ENCODE results near the gene ATP5ME.

The ATP5ME gene

GRCh38 chr4:712093-712492, 38.0 kb upstream of the ATP5ME start:
- Histone ChIP-seq H3K36me3 (ENCODE audit: insufficient read depth, low read length) (peaks cover 5% of the 10 kb centered on the region; the same call in 1 of the 2 replicates), H3K9me3 (ENCODE audit: low read length) (no peaks in the 10 kb centered on the region), H2AFZ (ENCODE audit: low read length) (no peak overlapping the region), H3K9ac (ENCODE audit: low read length) (no peak overlapping the region), H3K4me1 (ENCODE audit: insufficient read depth, low read length, severe bottlenecking) (peaks cover 3% of the 10 kb centered on the region), H4K20me1 (ENCODE audit: insufficient read depth, low read length) (no peaks in the 10 kb centered on the region), H3F3A (ENCODE audit: insufficient read depth, low read length) (no peaks in the 10 kb centered on the region), H3K4me2 (ENCODE audit: low read length) (no peak overlapping the region), H3K9me2 (ENCODE audit: low read depth, low read length) (no peaks in the 10 kb centered on the region), H3K4me3 (ENCODE audit: low read depth, low read length, poor library complexity, severe bottlenecking) (no peak overlapping the region), H3K79me2 (ENCODE audit: insufficient read depth, low read length) (peaks cover 9% of the 10 kb centered on the region; the same call in 1 of the 2 replicates), H3K27me3 (ENCODE audit: insufficient read depth, low read length) (no peaks in the 10 kb centered on the region), H3K27ac (ENCODE audit: low read depth, low read length, poor library complexity, severe bottlenecking) (no peak overlapping the region)
- no peak for TF ChIP-seq EZH2 (IDR thresholded peaks at IDR 0.05; ENCODE audit: borderline replicate concordance, low read length)
- no peak for TF ChIP-seq CTCF (IDR thresholded peaks at IDR 0.05; ENCODE audit: low read length)

- Histone ChIP-seq H3F3A (ENCODE audit: insufficient read depth, low read length) (no peaks in the 10 kb centered on the region), H3K79me2 (ENCODE audit: insufficient read depth, low read length) (peaks cover 12% of the 10 kb centered on the region; the same call in 1 of the 2 replicates), H3K4me2 (ENCODE audit: low read length) (no peak overlapping the region), H2AFZ (ENCODE audit: low read length) (no peak overlapping the region), H3K4me3 (ENCODE audit: low read depth, low read length, poor library complexity, severe bottlenecking) (no peak overlapping the region), H3K9me3 (ENCODE audit: low read length) (no peaks in the 10 kb centered on the region), H3K27me3 (ENCODE audit: insufficient read depth, low read length) (no peaks in the 10 kb centered on the region), H3K9me2 (ENCODE audit: low read depth, low read length) (no peaks in the 10 kb centered on the region), H3K27ac (ENCODE audit: low read depth, low read length, poor library complexity, severe bottlenecking) (no peak overlapping the region), H3K4me1 (ENCODE audit: insufficient read depth, low read length, severe bottlenecking) (peaks cover 9% of the 10 kb centered on the region), H4K20me1 (ENCODE audit: insufficient read depth, low read length) (no peaks in the 10 kb centered on the region), H3K9ac (ENCODE audit: low read length) (no peak overlapping the region), H3K36me3 (ENCODE audit: insufficient read depth, low read length) (peaks cover 5% of the 10 kb centered on the region; the same call in 1 of the 2 replicates)
- TF ChIP-seq EZH2 (IDR thresholded peaks at IDR 0.05; ENCODE audit: borderline replicate concordance, low read length) (no peak), CTCF (IDR thresholded peaks at IDR 0.05; ENCODE audit: low read length) (no peak)
Measured at GRCh38 chr4:710916-711315, 36.8 kb upstream of the ATP5ME start.

- TF ChIP-seq EZH2 (IDR thresholded peaks at IDR 0.05; ENCODE audit: borderline replicate concordance, low read length) (no peak), CTCF (IDR thresholded peaks at IDR 0.05; ENCODE audit: low read length) (no peak)
- H3K9me2 ChIP-seq (ENCODE audit: low read depth, low read length): no peaks in the 10 kb centered on the region
- no peak overlapping the region for H2AFZ ChIP-seq (ENCODE audit: low read length)
- H3K9me3 ChIP-seq (ENCODE audit: low read length): no peaks in the 10 kb centered on the region
- no peaks in the 10 kb centered on the region for H4K20me1 ChIP-seq (ENCODE audit: insufficient read depth, low read length)
- peaks cover 12% of the 10 kb centered on the region; the same call in 1 of the 2 replicates for H3K79me2 ChIP-seq (ENCODE audit: insufficient read depth, low read length)
- H3K4me2 ChIP-seq (ENCODE audit: low read length): no peak overlapping the region
- no peaks in the 10 kb centered on the region for H3K27me3 ChIP-seq (ENCODE audit: insufficient read depth, low read length)
- no peak overlapping the region for H3K27ac ChIP-seq (ENCODE audit: low read depth, low read length, poor library complexity, severe bottlenecking)
- peaks cover 9% of the 10 kb centered on the region for H3K4me1 ChIP-seq (ENCODE audit: insufficient read depth, low read length, severe bottlenecking)
- H3K9ac ChIP-seq (ENCODE audit: low read length): no peak overlapping the region
- H3K36me3 ChIP-seq (ENCODE audit: insufficient read depth, low read length): peaks cover 5% of the 10 kb centered on the region; the same call in 1 of the 2 replicates
- H3K4me3 ChIP-seq (ENCODE audit: low read depth, low read length, poor library complexity, severe bottlenecking): no peak overlapping the region
- H3F3A ChIP-seq (ENCODE audit: insufficient read depth, low read length): no peaks in the 10 kb centered on the region
Measured at GRCh38 chr4:710116-710515, 36.0 kb upstream of the ATP5ME start.

All from OCI-LY1 (cell line).